GM18519 (cell line): ENCODE data around the gene MED6.
A peak's percentile ranks its signal among the peaks of the same experiment; 100 is the strongest.

Experiments used
- ATAC-seq: cut with Tn5 transposase; IDR thresholded peaks from one replicate; pipeline ENCODE4 v1.9.1; 2021; ENCODE audit warnings: mild to moderate bottlenecking, moderate library complexity; ENCODE audit not compliant: unreplicated experiment, low FRiP score

Gene MED6, protein sequence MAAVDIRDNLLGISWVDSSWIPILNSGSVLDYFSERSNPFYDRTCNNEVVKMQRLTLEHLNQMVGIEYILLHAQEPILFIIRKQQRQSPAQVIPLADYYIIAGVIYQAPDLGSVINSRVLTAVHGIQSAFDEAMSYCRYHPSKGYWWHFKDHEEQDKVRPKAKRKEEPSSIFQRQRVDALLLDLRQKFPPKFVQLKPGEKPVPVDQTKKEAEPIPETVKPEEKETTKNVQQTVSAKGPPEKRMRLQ

DNA sequence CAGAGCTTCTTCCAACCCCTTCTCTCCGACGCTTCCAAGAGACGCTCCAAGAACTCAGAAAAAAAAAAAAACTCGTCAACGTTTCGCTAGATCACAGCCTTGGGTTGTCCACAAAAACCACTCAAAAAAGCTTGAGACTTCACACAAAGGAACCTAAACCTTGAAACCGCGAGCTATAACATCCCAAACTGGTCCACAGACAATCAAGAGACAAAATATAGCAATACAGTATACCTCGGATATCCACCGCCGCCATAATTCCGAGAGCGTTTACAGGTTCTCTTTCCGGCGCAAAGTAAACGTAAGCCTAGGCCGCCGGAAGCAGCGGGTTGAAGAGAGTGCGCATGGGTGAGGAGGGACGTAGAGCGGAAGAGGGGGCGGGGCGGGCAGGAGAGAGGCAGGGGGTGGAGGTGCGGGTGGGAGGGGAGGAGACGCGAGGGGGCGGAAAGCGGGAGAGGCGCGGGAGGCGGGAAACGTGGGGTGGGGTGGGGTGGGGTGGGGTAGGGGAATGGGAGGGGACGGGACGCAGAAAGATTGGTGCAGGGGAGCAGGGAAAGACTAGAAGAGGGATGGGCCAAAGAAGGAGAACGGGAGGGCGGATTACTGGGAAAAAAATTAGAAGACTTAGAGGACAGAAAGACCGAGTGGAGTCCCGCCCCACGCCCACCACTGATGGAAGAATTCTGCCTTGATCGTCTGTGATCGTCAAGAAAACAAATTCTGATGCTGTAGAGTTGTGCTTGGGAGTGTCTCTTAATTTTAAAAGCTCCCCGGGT lies at the start of gene MED6:
MED6 (minus strand) TSS at position 274 of the 776 bp plus-strand sequence; CDS start at position 256, 18 bp downstream.
- ATAC-seq = peak; percentile 81

DNA sequence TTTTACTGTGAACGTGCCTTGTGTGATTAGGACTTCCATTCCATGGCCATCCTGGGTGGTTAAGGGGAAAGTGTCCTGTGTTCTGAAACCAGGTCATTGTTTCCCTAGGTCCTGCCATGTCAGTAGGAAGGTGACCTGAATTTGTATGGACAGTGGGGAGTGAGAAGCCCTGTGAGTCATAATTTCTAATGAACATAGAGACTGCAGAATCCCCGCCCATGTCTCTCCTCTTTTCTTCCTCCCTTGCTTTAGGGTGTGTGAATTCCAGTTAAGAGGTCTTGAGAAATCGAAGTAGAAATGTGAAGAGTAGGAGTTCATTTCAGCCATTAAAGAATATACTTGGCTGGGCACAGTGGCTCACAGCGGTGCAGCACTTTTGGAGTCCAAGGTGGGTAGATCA lies 49.3 kb upstream of the MED6 start:
- no peak for ATAC-seq

DNA sequence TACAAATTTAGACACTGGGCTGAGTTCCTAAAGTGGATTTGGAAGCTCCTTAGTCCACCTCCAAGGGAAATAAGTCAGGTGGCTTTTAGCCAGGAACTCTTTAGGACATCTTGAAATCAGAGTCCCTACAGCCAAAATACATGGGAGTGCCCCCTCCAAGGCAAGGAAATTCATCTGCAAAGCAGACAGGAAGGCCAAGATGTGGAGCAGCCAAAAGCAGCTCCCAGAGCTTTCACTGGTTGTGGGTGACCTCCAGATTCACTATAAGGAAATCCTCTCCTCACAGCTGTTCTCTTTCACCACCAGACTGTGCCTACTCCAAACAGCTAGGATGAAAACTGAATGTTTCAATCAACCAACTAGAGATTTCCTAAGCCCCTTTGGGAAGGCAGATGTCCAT lies 47.9 kb upstream of the MED6 start:
- no peak for ATAC-seq

DNA sequence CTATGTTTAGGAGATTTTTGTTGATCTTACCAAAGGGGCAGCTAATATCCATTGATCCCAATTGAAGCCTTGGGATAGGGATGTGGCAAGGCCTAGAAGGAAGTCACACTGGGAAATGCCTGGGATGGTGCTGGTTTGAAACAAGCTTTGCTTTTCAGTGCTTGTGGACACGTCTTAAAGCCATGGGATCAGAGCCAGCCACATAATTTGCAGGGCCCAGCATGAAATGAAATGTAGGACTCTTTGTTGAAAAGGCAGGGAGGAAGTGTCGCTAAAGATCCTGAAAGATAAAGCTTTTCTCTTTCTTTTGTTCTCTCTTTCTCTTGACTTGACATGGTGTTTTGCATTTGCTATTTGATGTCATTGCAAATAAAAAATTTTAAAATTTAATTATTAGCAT lies 46.2 kb upstream of the MED6 start:
- no peak for ATAC-seq

DNA sequence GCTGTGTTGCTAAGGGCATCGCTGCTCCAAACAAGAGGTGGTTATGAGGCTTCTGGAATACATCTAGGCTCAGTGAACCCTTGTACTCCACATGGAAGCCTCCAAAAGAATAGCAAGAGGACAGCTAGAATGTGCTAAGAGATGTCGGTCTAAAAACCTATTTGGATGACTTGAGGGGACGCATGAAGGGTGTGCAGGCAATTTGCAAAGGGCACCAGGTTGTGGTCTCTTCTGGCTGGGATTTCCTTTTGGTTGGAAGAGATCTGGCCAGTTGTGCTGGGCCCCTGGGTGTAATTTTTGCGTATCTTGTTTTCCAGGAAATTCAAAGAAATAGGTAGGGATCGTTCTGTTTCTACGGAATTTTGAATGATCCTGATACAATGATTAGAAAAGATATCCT lies 45.4 kb upstream of the MED6 start:
- no peak for ATAC-seq

DNA sequence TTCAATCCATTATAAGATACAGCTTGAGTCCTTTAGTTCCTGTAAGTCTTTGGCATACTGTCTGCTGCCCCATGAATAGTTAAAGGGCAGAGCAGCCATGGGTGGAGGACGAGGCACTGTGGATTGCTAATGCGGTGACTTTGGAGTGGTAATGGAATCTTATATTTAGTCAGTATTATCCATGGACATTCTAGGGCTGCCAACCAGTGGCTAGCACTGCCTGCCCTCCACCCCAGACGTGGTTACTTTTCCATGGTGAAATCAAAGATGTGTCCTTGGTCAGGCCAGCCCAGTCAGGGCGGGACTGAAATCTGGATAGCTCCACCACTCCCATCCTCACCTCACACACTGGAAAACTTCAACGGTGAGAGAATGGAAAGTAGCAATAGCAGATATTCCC lies 43.5 kb upstream of the MED6 start:
- ATAC-seq = no peak

DNA sequence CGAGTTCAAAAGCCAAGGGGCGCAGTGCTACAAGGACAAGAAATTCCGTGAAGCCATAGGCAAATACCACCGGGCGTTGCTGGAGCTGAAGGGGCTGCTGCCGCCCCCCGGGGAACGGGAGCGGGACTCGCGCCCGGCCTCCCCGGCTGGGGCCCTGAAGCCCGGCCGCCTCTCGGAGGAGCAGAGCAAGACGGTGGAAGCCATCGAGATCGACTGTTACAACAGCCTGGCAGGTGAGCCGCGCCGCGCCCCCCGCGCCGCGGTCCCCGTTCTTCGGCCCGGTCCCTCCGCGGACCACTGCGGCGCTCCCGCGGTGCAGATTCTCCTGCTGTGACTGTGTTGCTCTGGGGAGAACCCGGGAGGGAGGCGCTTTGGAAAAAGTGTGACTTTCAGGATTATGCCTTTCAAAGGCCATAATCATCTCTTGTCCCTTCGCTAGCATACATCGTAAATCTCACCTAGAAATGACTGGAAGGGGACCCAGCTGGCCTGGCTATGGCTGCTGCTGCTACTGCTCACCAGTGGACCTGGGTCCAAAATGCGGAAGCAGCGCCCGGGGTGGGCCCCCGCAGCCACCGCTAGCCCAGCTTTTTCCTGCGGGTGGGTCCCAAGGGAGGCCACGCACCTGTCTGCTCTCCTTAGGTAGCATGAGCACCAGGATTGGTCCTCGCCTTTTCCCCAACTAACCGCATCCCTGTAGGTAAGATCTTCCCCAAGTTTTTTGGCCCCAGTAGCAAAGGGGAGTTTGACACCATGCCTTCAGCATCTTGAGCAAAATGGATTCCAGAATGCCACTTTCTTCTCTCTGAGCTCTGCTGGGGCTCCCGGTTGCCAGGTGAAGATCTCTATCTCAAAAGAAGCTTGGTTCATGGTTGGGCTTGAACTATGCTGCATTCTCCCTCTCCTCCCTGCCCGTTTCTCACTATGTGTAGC lies 42.1 kb upstream of the MED6 start:
- no peak for ATAC-seq

DNA sequence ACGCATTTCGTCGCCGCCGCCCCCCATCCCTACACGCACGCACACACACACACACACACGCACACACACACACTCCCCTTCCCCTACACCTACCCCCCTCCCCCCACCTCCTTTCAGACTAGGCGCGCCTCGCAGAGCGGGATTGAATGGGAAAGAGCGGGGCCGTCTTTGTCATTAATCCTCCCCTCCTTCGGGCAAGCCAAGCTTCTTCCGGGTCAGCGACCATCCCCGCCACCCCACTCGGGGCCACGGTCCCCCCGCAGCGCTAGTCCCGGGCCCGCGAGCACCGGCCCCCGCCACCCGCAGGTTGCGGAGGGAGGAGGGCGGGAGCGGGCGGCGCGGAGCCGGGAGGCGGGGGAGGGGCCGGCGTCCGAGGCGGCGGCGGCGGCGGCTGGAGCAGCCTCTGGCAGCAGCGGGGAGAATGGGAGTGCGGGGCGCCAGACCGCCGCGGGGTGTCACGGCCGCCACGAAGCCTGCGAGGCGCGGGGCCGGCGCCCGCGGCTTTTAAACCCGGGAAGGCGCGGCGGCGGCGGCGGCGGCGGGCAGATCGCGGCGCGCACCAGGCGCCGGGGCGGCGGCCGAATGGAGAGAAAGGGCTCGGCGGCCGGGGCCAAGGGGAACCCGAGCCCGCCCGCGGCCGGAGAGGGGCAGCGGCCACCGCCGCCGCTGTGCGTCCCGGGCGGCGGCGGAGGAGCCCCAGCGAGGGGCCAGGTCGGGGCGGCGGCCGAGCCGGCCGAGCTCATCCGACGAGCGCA lies 41.3 kb upstream of the MED6 start, which contains the start of gene TTC9:
TTC9 (plus strand) TSS at position 369 of the 755 bp plus-strand sequence; CDS start at position 583, 214 bp downstream.
- no peak for ATAC-seq

DNA sequence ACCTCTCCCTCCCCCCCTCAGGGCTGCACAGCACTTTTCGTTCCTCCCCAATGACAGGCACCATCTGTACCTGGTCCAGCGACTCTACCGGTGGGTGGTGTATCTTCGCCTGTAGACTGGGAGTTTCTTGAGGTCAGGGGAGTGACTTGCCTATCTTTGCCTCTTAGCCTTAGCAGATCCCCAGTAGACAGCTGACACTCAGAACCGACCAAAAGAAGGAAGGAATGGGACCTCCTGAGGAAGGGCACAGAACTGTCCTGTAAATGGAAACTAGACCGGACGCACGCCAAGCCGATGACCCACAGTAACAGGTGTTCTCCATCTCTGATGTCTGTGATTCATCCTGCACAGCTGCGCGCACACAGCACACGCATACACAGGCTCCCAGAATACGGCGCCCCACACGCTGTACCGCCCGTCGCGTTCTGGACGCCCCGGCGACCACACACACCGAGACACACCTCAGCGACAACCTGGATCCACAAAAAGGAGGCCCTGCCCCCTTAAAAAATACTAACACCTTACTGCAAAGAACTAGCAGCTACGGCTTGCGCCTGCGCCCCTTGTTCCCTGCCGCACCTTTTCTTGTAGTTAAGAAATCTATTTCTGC lies 40.6 kb upstream of the MED6 start:
- no peak for ATAC-seq

DNA sequence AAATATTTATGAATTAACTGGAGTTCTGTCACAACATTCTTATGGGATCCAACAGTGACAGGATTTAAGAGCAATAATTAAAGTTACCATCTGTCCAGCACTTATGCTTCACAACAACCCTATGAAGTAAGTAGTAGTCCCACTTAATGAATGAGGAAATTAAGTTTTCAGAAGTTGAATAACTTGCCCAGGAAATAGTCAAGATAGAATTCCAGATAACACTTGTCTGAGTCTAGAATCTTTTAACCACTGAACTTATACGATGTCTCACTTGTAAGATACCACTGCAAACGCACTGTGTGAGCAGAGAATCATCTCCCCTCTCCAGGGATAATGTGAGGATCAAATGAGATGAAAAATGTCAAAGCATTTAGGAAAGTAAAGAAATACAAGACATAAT lies 38.0 kb upstream of the MED6 start:
- no peak for ATAC-seq

DNA sequence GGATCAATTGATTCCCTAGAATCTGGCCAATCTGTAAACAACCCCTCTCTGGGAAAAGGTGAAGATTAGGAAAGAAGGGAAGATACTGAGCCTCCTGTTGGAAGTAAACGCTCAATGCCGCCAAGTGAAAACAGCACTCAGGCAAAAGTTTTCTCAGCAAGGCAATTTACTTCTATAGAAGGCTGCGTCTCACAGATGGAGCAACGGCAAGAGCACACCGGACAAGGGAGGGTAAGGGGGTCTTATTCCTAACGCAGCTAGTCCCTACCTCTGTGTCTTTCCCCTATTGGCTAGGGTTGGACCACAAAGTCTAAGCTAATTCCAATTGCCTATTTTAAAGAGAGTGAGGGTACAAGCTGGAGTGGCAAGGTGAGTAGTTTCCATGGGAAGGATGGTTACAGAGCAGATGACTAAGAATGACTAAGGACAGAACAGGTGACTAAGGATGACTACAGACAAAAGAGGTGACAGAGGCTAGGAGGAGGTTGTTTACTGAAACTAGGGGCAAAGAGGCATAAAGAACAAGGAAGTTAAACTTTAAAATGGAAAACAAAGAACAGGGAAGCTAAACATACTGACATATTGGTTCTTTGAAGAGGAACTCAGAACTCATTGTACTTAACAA lies 35.6 kb upstream of the MED6 start:
- no peak for ATAC-seq

DNA sequence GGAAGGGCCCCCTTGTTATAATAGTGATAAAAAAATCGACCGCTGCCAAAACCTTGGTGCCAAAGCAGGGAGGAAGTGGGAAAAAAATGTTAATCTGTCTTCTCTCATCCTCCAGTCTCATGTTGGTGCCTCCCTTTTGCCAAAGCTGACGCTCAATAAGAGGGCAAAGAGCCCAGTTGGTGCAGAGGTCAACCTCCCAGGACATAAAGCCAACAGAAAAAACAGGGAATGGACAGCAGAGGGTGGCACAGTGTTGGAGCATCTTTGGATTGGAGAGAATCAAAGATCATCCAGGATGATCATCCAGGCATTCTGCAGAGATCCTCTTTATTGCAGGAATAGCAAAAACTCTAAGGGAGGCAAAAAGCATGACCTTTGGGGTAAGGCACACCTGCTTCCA lies 31.5 kb upstream of the MED6 start:
- ATAC-seq = no peak

DNA sequence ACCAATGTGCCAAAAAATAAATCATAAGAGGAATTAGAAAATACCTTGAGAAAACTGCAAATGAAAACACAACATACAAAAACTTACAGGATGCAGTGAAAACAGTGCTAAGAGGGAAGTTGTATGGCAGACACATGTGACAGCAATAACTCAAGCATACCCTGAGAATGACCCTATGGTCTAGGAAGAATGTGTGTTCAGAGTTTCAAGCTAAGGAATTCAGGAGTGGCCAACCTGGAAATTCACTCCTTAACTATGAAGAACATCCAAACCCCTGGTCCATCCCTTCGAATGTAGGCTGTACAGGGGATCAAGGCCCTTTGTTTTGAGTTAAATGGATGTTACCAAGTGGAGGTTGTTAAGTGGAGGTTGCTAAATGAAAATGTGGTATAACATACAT lies 24.5 kb upstream of the MED6 start:
- no peak for ATAC-seq

DNA sequence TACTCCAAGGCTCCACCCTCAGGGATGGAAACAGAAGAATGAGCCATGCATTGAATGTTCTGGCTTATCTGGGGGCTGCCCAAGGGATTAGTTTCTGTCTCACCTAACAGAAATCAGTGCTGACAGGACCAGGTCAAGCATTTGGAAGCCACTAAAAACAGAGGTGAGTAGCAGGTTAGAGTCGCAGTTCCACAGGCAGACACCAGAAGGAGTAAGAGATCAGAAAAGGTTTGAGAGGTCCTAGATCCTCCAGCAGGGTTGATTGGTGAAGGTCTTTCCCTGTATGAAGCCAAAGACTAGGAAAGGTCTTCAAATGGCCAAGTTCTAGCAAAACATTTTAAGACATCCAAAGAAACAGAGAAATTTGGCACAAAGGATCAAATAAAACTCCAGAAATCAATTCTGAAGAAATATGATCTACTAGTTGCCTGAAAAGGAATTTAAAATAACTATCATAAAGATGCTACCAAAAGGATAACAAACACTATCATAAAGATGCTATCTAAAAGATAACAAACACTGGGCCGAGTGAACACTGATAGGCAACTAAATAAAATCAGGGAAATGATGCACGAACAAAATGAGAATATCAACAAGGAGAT lies 21.8 kb upstream of the MED6 start:
- ATAC-seq = no peak

DNA sequence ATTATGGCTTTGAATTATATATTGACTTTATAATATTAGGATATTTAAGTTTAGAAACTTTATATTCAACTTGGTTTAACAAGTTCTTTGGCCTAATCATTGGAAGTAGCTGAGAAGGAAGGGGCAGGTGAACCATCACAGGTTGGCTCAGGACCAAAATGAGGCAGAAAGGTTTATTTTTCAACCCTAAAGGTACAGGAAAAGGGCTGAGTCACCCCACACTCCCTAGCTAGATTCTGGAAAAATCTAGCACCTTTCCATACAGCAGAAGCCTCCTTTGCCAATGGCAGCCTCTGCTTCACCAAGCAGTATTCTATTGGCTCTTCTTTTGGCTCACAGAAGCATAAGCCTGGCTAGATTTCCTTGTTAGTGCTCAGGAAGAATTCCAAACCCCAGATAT lies 19.3 kb upstream of the MED6 start:
- no peak for ATAC-seq

DNA sequence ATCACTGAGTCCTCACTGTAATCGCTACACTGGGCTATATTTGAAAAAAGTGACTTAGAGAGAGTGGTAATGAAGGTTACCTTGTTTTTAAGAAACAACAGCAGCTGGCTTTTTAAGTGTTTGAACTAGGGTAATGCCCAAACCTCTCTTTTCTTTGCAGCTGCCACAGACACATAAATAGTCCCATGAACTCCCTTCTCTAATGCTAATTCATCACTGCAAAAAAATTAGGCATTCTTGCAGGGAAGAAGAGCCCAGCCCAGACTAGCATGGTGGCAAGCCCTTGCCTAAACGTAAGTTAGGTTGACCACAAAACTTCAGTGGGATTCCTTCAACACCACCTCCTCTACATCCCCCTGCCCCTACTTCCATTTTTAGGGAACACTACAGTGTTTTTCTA lies 17.9 kb upstream of the MED6 start:
- no peak for ATAC-seq

DNA sequence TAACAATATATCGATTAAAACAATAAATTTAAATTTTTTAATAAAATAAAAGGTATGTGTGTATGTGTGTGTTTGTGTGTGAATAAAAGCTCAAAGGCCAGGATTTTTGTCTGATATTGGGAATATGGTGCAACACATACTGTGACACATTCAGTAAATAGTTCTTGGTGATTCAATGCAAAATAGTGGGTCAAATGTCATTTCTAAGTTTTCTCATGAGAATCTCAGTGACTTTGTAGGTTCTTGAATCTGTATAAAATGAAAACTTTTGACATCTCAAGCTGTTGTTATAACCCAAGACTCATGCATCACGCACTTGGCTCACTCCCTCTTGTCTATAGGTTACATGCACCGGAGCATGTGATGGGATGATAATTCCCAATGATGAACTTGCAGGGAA lies 16.2 kb upstream of the MED6 start:
- ATAC-seq = no peak

DNA sequence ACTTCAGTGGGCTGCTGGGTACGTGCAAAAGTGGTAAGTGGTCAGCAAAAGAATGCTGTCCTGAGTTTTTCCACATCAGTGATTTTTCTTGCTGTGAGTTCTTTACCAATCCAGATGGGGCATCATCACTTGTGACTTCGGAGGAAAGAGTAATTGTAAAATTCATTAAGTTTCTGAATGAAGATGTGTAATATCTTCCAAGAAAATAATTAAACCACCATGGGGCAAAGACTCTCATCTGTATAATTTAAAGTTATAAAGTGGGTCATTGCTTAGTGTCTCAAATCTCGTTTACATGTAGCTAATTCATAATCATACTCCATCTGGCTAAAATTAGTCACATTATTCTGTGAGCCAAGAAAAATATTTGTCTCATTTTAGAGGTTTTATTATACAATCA lies 10.8 kb upstream of the MED6 start:
- no peak for ATAC-seq

DNA sequence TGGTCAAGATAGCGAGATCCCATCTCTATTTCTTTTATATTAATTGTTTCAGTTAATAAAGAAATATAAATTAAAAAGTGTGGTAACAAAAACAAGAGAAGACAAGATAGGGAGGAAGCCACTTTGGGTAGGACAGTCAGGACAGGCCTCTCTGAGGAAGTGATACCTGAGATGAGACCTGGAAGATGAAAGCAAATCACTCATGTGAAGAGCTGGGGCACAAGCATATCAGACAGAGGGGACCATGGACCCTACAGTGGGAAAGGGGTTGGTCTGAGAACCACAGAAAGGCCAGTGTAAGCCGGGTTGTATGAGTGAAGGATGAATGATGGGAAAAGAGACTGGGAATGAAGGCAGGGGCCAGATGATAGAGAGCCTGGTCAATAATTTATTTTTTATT lies 1.8 kb upstream of the MED6 start:
- ATAC-seq = no peak
